GM12873 (cell line): Measurements from ENCODE around the gene CCL14.

Experiments
- TF ChIP-seq, protein P1 (sequence below): IDR thresholded peaks from 2 replicates; pipeline ENCODE4 v1.5.1; 2012; ENCODE audit warnings: low read depth, mild to moderate bottlenecking, moderate library complexity, low read length, control low read depth; ENCODE audit not compliant: insufficient read depth; ENCODE audit errors: missing control alignments

CCL14 gene

DNA sequence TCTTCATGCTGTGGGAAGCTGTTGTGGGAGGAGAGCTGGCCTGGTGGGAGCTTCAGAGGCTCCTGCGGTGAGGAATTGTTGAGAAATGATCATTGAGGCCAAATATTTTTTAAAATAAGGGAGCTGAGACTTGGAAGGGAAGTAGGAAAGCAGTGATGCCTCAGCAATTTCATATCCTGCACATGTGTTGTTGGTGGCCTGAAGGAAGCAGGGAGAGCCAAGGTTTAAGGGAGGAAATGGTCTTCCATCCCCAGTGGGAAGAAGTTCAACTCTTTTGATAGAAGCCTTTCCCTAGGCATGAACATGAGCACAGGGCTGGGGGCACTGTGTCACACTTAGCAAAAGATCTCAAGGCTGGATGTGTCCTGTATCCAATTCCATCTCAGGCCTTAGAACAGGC, at the start of gene CCL14:
Gene CCL14, minus strand, starts transcription at position 87 of the 400 bp plus-strand sequence. Its CDS starts 80 bp downstream, at position 7.
- TF ChIP-seq, protein P1, sequence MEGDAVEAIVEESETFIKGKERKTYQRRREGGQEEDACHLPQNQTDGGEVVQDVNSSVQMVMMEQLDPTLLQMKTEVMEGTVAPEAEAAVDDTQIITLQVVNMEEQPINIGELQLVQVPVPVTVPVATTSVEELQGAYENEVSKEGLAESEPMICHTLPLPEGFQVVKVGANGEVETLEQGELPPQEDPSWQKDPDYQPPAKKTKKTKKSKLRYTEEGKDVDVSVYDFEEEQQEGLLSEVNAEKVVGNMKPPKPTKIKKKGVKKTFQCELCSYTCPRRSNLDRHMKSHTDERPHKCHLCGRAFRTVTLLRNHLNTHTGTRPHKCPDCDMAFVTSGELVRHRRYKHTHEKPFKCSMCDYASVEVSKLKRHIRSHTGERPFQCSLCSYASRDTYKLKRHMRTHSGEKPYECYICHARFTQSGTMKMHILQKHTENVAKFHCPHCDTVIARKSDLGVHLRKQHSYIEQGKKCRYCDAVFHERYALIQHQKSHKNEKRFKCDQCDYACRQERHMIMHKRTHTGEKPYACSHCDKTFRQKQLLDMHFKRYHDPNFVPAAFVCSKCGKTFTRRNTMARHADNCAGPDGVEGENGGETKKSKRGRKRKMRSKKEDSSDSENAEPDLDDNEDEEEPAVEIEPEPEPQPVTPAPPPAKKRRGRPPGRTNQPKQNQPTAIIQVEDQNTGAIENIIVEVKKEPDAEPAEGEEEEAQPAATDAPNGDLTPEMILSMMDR, result no peak

- TF ChIP-seq, protein P1, result no peak
Measured at GRCh38 chr17:36036235-36036634, 49.7 kb upstream of the CCL14 start.

DNA sequence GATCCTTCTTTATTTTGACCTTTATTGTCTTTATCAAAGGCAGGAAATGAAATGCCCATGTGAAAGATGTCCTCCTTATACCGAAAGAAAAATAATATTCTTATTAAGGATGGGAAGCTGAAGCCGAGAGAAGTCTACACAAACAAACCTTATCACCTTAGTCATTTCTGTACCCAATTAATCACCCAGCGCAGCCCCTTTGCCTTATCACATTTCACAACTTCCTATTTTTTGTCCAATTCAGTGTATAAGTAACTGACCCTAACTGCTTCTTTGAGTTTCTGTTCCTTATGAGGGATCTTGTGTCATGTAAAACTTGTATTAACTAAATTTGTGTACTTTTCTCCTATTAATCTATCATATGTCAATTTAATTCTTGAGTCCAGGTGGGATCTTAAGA, 47.6 kb upstream of the CCL14 start:
- TF ChIP-seq, protein P1, result no peak

DNA sequence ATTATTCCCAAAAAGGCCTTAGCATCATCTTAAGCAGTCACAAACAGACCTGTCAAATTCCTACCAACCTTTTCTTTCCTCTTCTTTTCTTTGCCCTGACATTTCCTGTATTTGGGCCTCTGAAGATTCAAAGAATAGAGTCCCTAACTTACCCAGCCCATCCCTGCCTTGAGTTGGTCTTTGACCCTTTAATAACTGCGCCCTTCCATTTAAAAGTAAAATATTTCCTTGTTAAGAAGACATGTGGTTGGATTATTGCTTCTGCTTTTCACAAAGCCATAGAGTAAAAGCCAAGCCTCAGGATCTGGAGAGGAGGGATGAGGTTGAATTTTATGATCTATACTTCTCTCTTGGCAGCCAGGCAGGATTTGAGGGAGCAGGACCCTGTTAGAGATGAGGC, 44.4 kb upstream of the CCL14 start:
- TF ChIP-seq, protein P1, result no peak

- TF ChIP-seq, protein P1, result no peak
Measured at GRCh38 chr17:36027761-36028160, 41.2 kb upstream of the CCL14 start.

- TF ChIP-seq, protein P1, result no peak
Measured at GRCh38 chr17:36024106-36024869, 37.8 kb upstream of the CCL14 start.

DNA sequence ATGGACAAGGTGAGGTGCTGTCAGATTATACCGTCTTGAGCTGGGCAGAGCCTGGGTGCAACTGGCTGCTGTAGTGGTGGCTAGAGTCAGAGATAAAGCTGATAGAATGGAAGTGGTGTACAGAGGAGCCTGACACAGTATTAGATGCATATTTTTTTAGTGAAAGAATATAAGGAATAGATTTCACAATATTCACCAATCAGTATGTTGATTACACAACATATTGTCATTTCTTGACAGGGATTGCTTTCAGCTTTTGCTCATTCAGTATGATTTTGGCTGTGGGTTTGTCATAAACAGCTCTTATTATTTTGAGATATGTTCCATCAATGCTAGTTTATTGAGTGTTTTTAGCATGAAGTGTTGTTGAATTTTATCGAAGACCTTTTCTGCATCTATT, 32.9 kb upstream of the CCL14 start:
- TF ChIP-seq, protein P1, result no peak
